Measurements from ENCODE around the gene GOLGA5. TPM values are rescaled to one million over a fixed set of nuclear protein-coding genes. Genes with fewer than 3 reads are reported as not detected.

The GOLGA5 gene
- total and polyA plus RNA-seq, 2 donors (not counting 1 experiment from before 2014, with no cell fraction given), result 13.3 to 23.1 TPM

DNA sequence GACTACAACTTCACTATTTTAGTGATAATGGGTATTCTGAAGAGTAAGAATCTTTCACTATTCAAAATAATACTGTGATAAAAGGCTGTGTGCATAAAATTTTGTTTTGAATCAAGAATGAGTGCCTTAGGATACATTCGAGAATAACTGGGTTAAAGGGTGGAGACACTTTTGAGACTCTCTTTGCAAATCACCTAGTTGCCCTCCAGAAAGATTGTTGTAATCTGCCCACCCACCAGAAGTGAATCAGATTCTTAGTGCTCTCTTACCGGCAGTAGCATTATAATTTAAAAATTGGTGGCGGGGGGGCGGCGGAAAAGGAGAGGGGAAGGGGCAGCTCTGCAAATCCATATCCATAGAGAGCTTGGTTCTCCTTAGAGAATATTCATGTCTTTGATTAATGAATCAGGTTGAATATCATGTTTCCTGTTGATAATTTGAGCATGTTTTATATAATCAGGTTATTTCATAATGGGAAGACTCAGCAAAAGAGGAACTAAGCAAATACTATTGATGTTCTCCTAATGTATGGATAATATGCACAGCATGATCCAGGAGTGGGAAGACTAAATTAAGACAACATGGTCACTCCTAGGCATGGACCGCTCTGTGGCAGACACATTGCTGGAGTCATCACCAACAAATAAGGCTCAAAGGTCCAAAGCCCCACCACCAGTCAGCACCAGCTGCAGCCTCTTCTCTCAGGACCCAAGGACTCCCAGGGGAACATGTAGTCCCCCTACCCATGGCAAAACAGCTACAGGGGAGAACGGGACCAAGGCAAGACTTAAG, 66.1 kb downstream of the GOLGA5 start:
- POLR2A ChIA-PET, result no interaction called here

DNA sequence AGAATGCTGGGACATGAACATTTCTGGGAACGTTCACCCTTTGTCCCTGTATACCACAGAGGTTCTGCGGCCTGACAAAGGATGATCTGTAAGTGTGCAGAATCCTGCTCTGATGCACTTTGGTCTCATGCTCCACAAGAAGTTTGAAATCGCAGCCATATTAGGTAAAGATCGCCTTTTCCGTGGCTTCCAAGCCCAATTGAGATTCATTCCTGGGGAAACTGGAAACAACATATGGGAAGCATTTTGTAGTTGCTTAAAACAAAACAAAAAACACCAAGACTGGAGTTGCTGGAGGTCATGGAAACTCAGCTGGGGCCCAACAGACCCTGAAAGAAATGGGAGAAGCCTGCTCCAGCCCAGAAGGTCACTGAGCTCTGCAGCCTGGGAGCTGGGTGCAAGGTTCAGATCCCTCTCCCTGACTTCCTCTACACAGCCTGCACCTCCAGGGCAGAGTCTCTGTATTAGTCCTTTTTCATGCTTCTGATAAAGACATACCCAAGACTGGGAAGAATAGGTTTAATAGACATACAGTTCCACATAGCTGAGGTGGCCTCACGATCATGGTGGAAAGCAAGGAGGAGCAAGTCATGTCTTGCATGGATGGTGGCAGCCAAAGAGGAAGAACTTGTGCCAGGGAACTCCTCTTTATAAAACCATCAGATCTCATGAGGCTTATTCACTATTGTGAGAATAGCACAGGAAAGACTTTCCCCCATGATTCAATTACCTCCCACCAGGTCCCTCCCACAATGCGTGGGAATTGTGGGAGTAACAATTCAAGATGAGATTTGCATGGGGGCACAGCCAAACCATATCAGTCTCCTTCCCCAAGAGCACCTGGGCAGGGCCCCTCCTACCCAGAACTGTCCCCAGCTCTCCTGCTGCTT, 68.0 kb downstream of the GOLGA5 start:
- Mint-ChIP-seq H3K27ac (no peak overlapping the region), H3K27me3 (peaks cover 15% of the 10 kb centered on the region), H3K9me3 (ENCODE audit: insufficient read depth) (peaks cover 10% of the 10 kb centered on the region), H3K4me1 (no peaks in the 10 kb centered on the region), H3K4me3 (no peak overlapping the region)
- Histone ChIP-seq H3K27ac (ENCODE audit: low read length in 2 of 2) (no peak overlapping the region), H3K4me1 (ENCODE audit: control insufficient read depth in 2 of 2, insufficient read depth in 2 of 2, low read length in 2 of 2) (no peaks in the 10 kb centered on the region), H3K4me3 (ENCODE audit: control extremely low read depth in 1 of 5, extremely low read depth in 1 of 5, insufficient read depth in 1 of 5, low read depth in 2 of 5, low read length in 4 of 5) (no peak overlapping the region), H2AFZ (ENCODE audit: insufficient read depth, low read depth, low read length, poor library complexity, severe bottlenecking) (no peak overlapping the region), H3K36me3 (replicated peaks in 1 of 2; ENCODE audit: control extremely low read depth in 1 of 2, control insufficient read depth in 1 of 2, extremely low read depth in 1 of 2, insufficient read depth in 2 of 2, low read length in 1 of 2) (no peaks in the 10 kb centered on the region), H3K9ac (ENCODE audit: low read length) (no peak overlapping the region), H3K27me3 (replicated peaks in 1 of 4; ENCODE audit: control extremely low read depth in 1 of 4, control insufficient read depth in 3 of 4, insufficient read depth in 4 of 4, low read length in 3 of 4) (no peaks in the 10 kb centered on the region), H3K4me2 (replicated peaks; ENCODE audit: low read depth, low read length, poor library complexity, severe bottlenecking) (no peak overlapping the region), H4K20me1 (ENCODE audit: control insufficient read depth, insufficient read depth, low read length, poor library complexity, severe bottlenecking) (no peaks in the 10 kb centered on the region), H3K9me3 (ENCODE audit: control extremely low read depth in 1 of 3, control insufficient read depth in 2 of 3, insufficient read depth in 1 of 3, low read length in 2 of 3) (peaks cover 0 to 8% (median 0%) of the 10 kb centered on the region in 3 donors), H3K79me2 (ENCODE audit: control insufficient read depth, insufficient read depth, low read length) (no peaks in the 10 kb centered on the region)
- no peak for DNase-seq
- TF ChIP-seq, protein P1, sequence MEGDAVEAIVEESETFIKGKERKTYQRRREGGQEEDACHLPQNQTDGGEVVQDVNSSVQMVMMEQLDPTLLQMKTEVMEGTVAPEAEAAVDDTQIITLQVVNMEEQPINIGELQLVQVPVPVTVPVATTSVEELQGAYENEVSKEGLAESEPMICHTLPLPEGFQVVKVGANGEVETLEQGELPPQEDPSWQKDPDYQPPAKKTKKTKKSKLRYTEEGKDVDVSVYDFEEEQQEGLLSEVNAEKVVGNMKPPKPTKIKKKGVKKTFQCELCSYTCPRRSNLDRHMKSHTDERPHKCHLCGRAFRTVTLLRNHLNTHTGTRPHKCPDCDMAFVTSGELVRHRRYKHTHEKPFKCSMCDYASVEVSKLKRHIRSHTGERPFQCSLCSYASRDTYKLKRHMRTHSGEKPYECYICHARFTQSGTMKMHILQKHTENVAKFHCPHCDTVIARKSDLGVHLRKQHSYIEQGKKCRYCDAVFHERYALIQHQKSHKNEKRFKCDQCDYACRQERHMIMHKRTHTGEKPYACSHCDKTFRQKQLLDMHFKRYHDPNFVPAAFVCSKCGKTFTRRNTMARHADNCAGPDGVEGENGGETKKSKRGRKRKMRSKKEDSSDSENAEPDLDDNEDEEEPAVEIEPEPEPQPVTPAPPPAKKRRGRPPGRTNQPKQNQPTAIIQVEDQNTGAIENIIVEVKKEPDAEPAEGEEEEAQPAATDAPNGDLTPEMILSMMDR (IDR thresholded peaks at IDR 0.05), result no peak
- no peak for TF ChIP-seq EZH2 (IDR thresholded peaks at IDR 0.05; ENCODE audit: borderline replicate concordance, insufficient read depth, low read depth, low read length, poor library complexity, severe bottlenecking)
- ATAC-seq (ENCODE audit: low read depth), result no peak
- WGBS (ENCODE audit: insufficient coverage), result 95% methylated on average over 5 of the region's 7 CpGs
- ChIA-PET POLR2A (no interaction called here), CTCF (no interaction called here)
- intact Hi-C loops (cut with micrococcal nuclease), result no loop called here

More for the DNA sequence above, 66.1 kb downstream of the GOLGA5 start:
- Histone ChIP-seq H3K4me2 (replicated peaks; ENCODE audit: low read depth, low read length, poor library complexity, severe bottlenecking) (no peak overlapping the region), H2AFZ (ENCODE audit: insufficient read depth, low read depth, low read length, poor library complexity, severe bottlenecking) (no peak overlapping the region), H4K20me1 (ENCODE audit: control insufficient read depth, insufficient read depth, low read length, poor library complexity, severe bottlenecking) (no peaks in the 10 kb centered on the region), H3K9me3 (ENCODE audit: control extremely low read depth in 1 of 3, control insufficient read depth in 2 of 3, insufficient read depth in 1 of 3, low read length in 2 of 3) (peaks cover 0 to 3% (median 0%) of the 10 kb centered on the region in 3 donors), H3K27ac (ENCODE audit: low read length in 2 of 2) (no peak overlapping the region), H3K27me3 (replicated peaks in 1 of 4; ENCODE audit: control extremely low read depth in 1 of 4, control insufficient read depth in 3 of 4, insufficient read depth in 4 of 4, low read length in 3 of 4) (no peaks in the 10 kb centered on the region), H3K4me3 (ENCODE audit: control extremely low read depth in 1 of 5, extremely low read depth in 1 of 5, insufficient read depth in 1 of 5, low read depth in 2 of 5, low read length in 4 of 5) (no peak overlapping the region), H3K9ac (ENCODE audit: low read length) (no peak overlapping the region), H3K79me2 (ENCODE audit: control insufficient read depth, insufficient read depth, low read length) (no peaks in the 10 kb centered on the region), H3K36me3 (replicated peaks in 1 of 2; ENCODE audit: control extremely low read depth in 1 of 2, control insufficient read depth in 1 of 2, extremely low read depth in 1 of 2, insufficient read depth in 2 of 2, low read length in 1 of 2) (no peaks in the 10 kb centered on the region), H3K4me1 (ENCODE audit: control insufficient read depth in 2 of 2, insufficient read depth in 2 of 2, low read length in 2 of 2) (no peaks in the 10 kb centered on the region)
- ATAC-seq (ENCODE audit: low read depth) (no peak), DNase-seq (no peak)
- TF ChIP-seq EZH2 (IDR thresholded peaks at IDR 0.05; ENCODE audit: borderline replicate concordance, insufficient read depth, low read depth, low read length, poor library complexity, severe bottlenecking), result no peak
- 59% methylated on average over 4 of the region's 7 CpGs for WGBS (ENCODE audit: insufficient coverage)
- Mint-ChIP-seq H3K27ac (no peak overlapping the region), H3K4me1 (no peaks in the 10 kb centered on the region), H3K9me3 (ENCODE audit: insufficient read depth) (peaks cover 2% of the 10 kb centered on the region), H3K4me3 (no peak overlapping the region), H3K27me3 (peaks cover 8% of the 10 kb centered on the region)
- CTCF ChIA-PET, result no interaction called here
- intact Hi-C loops (cut with micrococcal nuclease), result no loop called here
